C4-2B (cell line): Measurements from ENCODE around the gene PGP.

ENCODE experiments used
- ZFX ChIP-seq: fragments of 450-650 bp; IDR thresholded peaks from 2 replicates; pipeline ENCODE4 v1.6.1; 2017
- TF ChIP-seq, protein P1 (sequence below): fragments of 450-650 bp; conservative IDR thresholded peaks from 2 replicates; pipeline ENCODE4 v1.5.1; 2017; ENCODE audit warnings: mild to moderate bottlenecking

DNA sequence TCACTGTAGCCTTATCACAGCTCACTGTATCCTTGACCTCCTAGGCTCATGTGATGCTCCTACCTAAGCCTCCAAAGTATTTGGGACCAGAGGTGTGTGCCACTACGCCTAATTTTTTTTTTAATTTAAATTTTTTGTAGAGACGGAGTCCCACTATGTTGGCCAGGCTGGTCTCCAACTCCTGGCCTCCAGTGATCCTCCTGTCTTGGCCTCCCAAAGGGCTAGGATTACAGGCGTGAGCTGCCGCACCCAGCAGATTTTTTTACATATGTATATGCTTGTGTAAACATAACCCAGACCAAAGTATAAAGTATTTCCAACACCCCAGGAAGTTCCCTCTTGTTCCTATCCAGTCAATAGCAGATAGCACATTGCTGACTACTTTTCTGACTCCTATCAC, 1.7 kb upstream of the PGP start:
- TF ChIP-seq, protein P1, sequence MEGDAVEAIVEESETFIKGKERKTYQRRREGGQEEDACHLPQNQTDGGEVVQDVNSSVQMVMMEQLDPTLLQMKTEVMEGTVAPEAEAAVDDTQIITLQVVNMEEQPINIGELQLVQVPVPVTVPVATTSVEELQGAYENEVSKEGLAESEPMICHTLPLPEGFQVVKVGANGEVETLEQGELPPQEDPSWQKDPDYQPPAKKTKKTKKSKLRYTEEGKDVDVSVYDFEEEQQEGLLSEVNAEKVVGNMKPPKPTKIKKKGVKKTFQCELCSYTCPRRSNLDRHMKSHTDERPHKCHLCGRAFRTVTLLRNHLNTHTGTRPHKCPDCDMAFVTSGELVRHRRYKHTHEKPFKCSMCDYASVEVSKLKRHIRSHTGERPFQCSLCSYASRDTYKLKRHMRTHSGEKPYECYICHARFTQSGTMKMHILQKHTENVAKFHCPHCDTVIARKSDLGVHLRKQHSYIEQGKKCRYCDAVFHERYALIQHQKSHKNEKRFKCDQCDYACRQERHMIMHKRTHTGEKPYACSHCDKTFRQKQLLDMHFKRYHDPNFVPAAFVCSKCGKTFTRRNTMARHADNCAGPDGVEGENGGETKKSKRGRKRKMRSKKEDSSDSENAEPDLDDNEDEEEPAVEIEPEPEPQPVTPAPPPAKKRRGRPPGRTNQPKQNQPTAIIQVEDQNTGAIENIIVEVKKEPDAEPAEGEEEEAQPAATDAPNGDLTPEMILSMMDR: no peak
- TF ChIP-seq ZFX: no peak
